ENCODE data around the gene COPS6.

COPS6 gene

GRCh38 chr7:100088621-100089457, at the start of gene COPS6:
TSS of gene COPS6 (plus strand) at chr7:100088969. CDS start at chr7:100088991, 22 bp downstream.
- no peak for TF ChIP-seq CTCF (conservative IDR thresholded peaks at IDR 0.05; ENCODE audit: low read depth, low read length)
- no peak for DNase-seq (ENCODE audit: low read depth)
- H3K4me3 ChIP-seq (ENCODE audit: low read length) = peak within 1 kb of the TSS; percentile 84

GRCh38 chr7:100040575-100040974, 48.2 kb upstream of the COPS6 start:
- DNase-seq (ENCODE audit: low read depth) = no peak
- H3K4me3 ChIP-seq (ENCODE audit: low read length) = no peak overlapping the region
- no peak for TF ChIP-seq CTCF (conservative IDR thresholded peaks at IDR 0.05; ENCODE audit: low read depth, low read length)

- TF ChIP-seq CTCF (conservative IDR thresholded peaks at IDR 0.05; ENCODE audit: low read depth, low read length) = no peak
- DNase-seq (ENCODE audit: low read depth) = no peak
- no peak overlapping the region for H3K4me3 ChIP-seq (ENCODE audit: low read length)
These were observed 44.1 kb upstream of the COPS6 start for GRCh38 chr7:100044718-100045117.

GRCh38 chr7:100048680-100049079, 40.1 kb upstream of the COPS6 start:
- no peak for TF ChIP-seq CTCF (conservative IDR thresholded peaks at IDR 0.05; ENCODE audit: low read depth, low read length)
- no peak overlapping the region for H3K4me3 ChIP-seq (ENCODE audit: low read length)
- no peak for DNase-seq (ENCODE audit: low read depth)

- H3K4me3 ChIP-seq (ENCODE audit: low read length) = peak within 1 kb of the TSS; percentile 93
- peak; percentile 48 for DNase-seq (ENCODE audit: low read depth)
- TF ChIP-seq CTCF (conservative IDR thresholded peaks at IDR 0.05; ENCODE audit: low read depth, low read length) = peak; percentile 19
These were observed 39.1 kb upstream of the COPS6 start, which contains the start of gene ZSCAN21 for GRCh38 chr7:100049441-100050291. TSS of gene ZSCAN21 (plus strand) at chr7:100049774. CDS start at chr7:100057007, 7,233 bp downstream.

- TF ChIP-seq CTCF (conservative IDR thresholded peaks at IDR 0.05; ENCODE audit: low read depth, low read length) = no peak
- DNase-seq (ENCODE audit: low read depth) = no peak
- no peak overlapping the region for H3K4me3 ChIP-seq (ENCODE audit: low read length)
These were observed 37.2 kb upstream of the COPS6 start for GRCh38 chr7:100051611-100052010.
